Suprapubic skin (tissue), 3 donors: ENCODE results near the gene SAT2.

ENCODE experiments used
- CTCF ChIP-seq, 2 donors: fragments of 200-600 bp in 1 of 2; fragments of 450-650 bp in 1 of 2; sonication (generic) in 1 of 2; IDR thresholded peaks; one replicate each; pipeline ENCODE4 v1.5.1; 2016 to 2019; ENCODE audit warnings: antibody characterized with exemption in 2 of 2, mild to moderate bottlenecking in 1 of 2, moderate library complexity in 1 of 2
- POLR2A ChIP-seq, 2 donors: fragments of 450-650 bp; IDR thresholded peaks; one replicate each; pipeline ENCODE4 v1.6.1; 2017; ENCODE audit warnings: antibody characterized with exemption in 2 of 2, mild to moderate bottlenecking in 2 of 2, moderate library complexity in 2 of 2

- TF ChIP-seq CTCF (IDR thresholded peaks at IDR 0.05): no peak
- TF ChIP-seq POLR2A (IDR thresholded peaks at IDR 0.05): no peak
These were observed 5.5 kb upstream of the SAT2 start for GRCh38 chr17:7633093-7633492.
